Mucosa of descending colon (tissue), 3 donors: ENCODE data around the gene HINT2. TPM values are rescaled to one million over a fixed set of nuclear protein-coding genes. Genes with fewer than 3 reads are reported as not detected.

Experiments
- ATAC-seq: fragments of 200-7000 bp; cut with Tn5 transposase; one replicate; pipeline ENCODE4 v1.9.1; 2020; ENCODE audit warnings: mild to moderate bottlenecking, moderate library complexity
- DNase-seq, 3 donors: peaks; one replicate each; pipeline ENCODE4 v3.0.0-alpha.2; 2020
- H3K36me3 ChIP-seq: fragments of 200-600 bp; one replicate; pipeline ENCODE4 v1.8.0; 2021; ENCODE audit warnings: low read depth, mild to moderate bottlenecking
- H3K4me1 ChIP-seq: fragments of 200-600 bp; one replicate; pipeline ENCODE4 v1.8.0; 2021; ENCODE audit warnings: low read depth, mild to moderate bottlenecking
- H3K4me3 ChIP-seq: fragments of 200-600 bp; one replicate; pipeline ENCODE4 v1.8.0; 2021; ENCODE audit warnings: mild to moderate bottlenecking
- H3K9me3 ChIP-seq: fragments of 200-600 bp; one replicate; pipeline ENCODE4 v1.8.0; 2021; ENCODE audit warnings: mild to moderate bottlenecking
- CTCF ChIP-seq: fragments of 200-600 bp; IDR thresholded peaks from one replicate; pipeline ENCODE4 v1.8.0; 2022; ENCODE audit warnings: antibody characterized with exemption, mild to moderate bottlenecking
- intact Hi-C, 2 donors: fragments of 100-400 bp; cut with DNase I in 1 of 2; cut with micrococcal nuclease in 1 of 2; formaldehyde crosslinking; loops; one replicate each; pipeline versions ENCODE4 v1.11.0 to v1.11.1; 2022; cut with DNase I, micrococcal nuclease
- total RNA-seq, 3 donors: library from RNA; stranded (reverse); fragmentation: NEBNext Ultra II Directional in 2 of 3; extraction: Animal tissue kit (Norgen Biotek cat#: 25700) in 2 of 3; gene quantifications; one replicate each; pipeline versions ENCODE4 v1.2.1 to v1.2.4, GENCODE V29; 2021 to 2023
- donor health status: DM: no; HTN: no; CAD: no; lungs with moderate emphysema.
- donor health status: DM: no; HTN: no; CAD: no.
- donor health status: DM: no; HTN: yes; CAD: no.

Gene HINT2
- total RNA-seq, 3 donors from 2014 or later: 38.9 to 68.6 (median 54.6) TPM

- Histone ChIP-seq H3K9me3 (no peaks in the 10 kb centered on the region), H3K36me3 (no peaks in the 10 kb centered on the region), H3K4me1 (peaks cover 20% of the 10 kb centered on the region), H3K4me3 (no peak overlapping the region)
- DNase-seq (no peak), ATAC-seq (no peak)
- TF ChIP-seq CTCF: no peak
- intact Hi-C loops: no loop called here
Measured at GRCh38 chr9:35816708-35817107, 1.9 kb upstream of the HINT2 start.

GRCh38 chr9:35814106-35814840 is 569 bp downstream of the HINT2 start:
- H3K36me3 ChIP-seq: no peaks in the 10 kb centered on the region
- DNase-seq (peak; percentile 67 to 85 (median 81)), ATAC-seq (peak; percentile 52)
- TF ChIP-seq CTCF: no peak
- H3K4me3 ChIP-seq: peak overlapping the region; percentile 87
- H3K9me3 ChIP-seq: no peaks in the 10 kb centered on the region
- peaks cover 20% of the 10 kb centered on the region for H3K4me1 ChIP-seq
- intact Hi-C loops: no loop called here

GRCh38 chr9:35813434-35814105 is 1.3 kb downstream of the HINT2 start:
- TF ChIP-seq CTCF: no peak
- H3K36me3 ChIP-seq: no peaks in the 10 kb centered on the region
- H3K4me3 ChIP-seq: no peak overlapping the region
- no peaks in the 10 kb centered on the region for H3K9me3 ChIP-seq
- ATAC-seq (no peak), DNase-seq (peak in 1 of 3 donors; percentile 28)
- peaks cover 20% of the 10 kb centered on the region for H3K4me1 ChIP-seq
- intact Hi-C loops: no loop called here

GRCh38 chr9:35812025-35812602 is 2.7 kb downstream of the HINT2 start, which contains the start of gene SPAG8:
Gene SPAG8, minus strand, starts transcription at chr9:35812262. Its CDS starts 115 bp downstream, at chr9:35812147.
- ATAC-seq: peak; percentile 70
- no peak for TF ChIP-seq CTCF
- intact Hi-C loops: no loop called here

GRCh38 chr9:35811381-35812024 is 3.3 kb downstream of the HINT2 start:
- Histone ChIP-seq H3K4me3 (no peak overlapping the region), H3K36me3 (no peaks in the 10 kb centered on the region), H3K4me1 (peaks cover 20% of the 10 kb centered on the region), H3K9me3 (no peaks in the 10 kb centered on the region)
- no peak for ATAC-seq
- TF ChIP-seq CTCF: no peak
- peak in 1 of 3 donors; percentile 46 for DNase-seq
- intact Hi-C loops: no loop called here

More at GRCh38 chr9:35812025-35812602, 2.7 kb downstream of the HINT2 start, which contains the start of gene SPAG8:
- no peaks in the 10 kb centered on the region for H3K9me3 ChIP-seq
- peaks cover 20% of the 10 kb centered on the region for H3K4me1 ChIP-seq
- DNase-seq: peak; percentile 92 to 98 (median 94)
- no peak within 1 kb of the TSS for H3K4me3 ChIP-seq
- no peaks in the 10 kb centered on the region for H3K36me3 ChIP-seq
